Stimulated activated CD4-positive, alpha-beta T cell treated with anti-CD3 and anti-CD28 coated beads, TNF-alpha, amount 100 ng/mL, for 24 hours (primary cell): ENCODE results near the gene DNAH7.
"Not testable (repeated sequence)": the region's sequence is repeated elsewhere in the genome, so short reads cannot be mapped to it uniquely, and the experiment has no call there.

Experiments
- DNase-seq, 3 experiments: peaks; one replicate each; pipeline ENCODE4 v3.0.0-alpha.2; 2020; ENCODE audit warnings: low read depth in 3 of 3

The DNAH7 gene

GRCh38 chr2:196068271-196069209 is at the start of gene DNAH7:
Gene DNAH7, minus strand, starts transcription at chr2:196068837. Its CDS starts 126 bp downstream, at chr2:196068711.
- DNase-seq = peak; percentile 79 to 91 (median 85)

GRCh38 chr2:196117214-196117705 is 48.6 kb upstream of the DNAH7 start:
- no peak for DNase-seq

GRCh38 chr2:196113061-196113974 is 44.7 kb upstream of the DNAH7 start:
- DNase-seq = no peak

GRCh38 chr2:196112418-196113034 is 43.9 kb upstream of the DNAH7 start:
- no peak for DNase-seq

- DNase-seq = no peak
These were observed 40.0 kb upstream of the DNAH7 start for GRCh38 chr2:196108604-196109003.

- no peak for DNase-seq
These were observed 37.3 kb upstream of the DNAH7 start for GRCh38 chr2:196105951-196106350.

GRCh38 chr2:196104066-196104465 is 35.4 kb upstream of the DNAH7 start:
- DNase-seq = no peak

- no peak for DNase-seq
These were observed 35.0 kb upstream of the DNAH7 start for GRCh38 chr2:196103626-196104025.

GRCh38 chr2:196101325-196101991 is 32.8 kb upstream of the DNAH7 start:
- DNase-seq = peak in 2 of 3 experiments; percentile 4 to 54

GRCh38 chr2:196099916-196100315 is 31.3 kb upstream of the DNAH7 start:
- DNase-seq = no peak

GRCh38 chr2:196097864-196098660 is 29.4 kb upstream of the DNAH7 start:
- DNase-seq = no peak

- no peak for DNase-seq
These were observed 28.5 kb upstream of the DNAH7 start for GRCh38 chr2:196096982-196097745.

- no peak for DNase-seq
These were observed 27.6 kb upstream of the DNAH7 start for GRCh38 chr2:196096264-196096663.

- not testable (repeated sequence) for DNase-seq
These were observed 20.8 kb upstream of the DNAH7 start for GRCh38 chr2:196089448-196089847.

GRCh38 chr2:196088203-196088602 is 19.6 kb upstream of the DNAH7 start:
- DNase-seq = no peak

- no peak for DNase-seq
These were observed 18.1 kb upstream of the DNAH7 start for GRCh38 chr2:196086517-196087368.

- DNase-seq = no peak
These were observed 15.0 kb upstream of the DNAH7 start for GRCh38 chr2:196083601-196084000.

- DNase-seq = no peak
These were observed 11.9 kb upstream of the DNAH7 start for GRCh38 chr2:196080526-196080925.

GRCh38 chr2:196079052-196079451 is 10.4 kb upstream of the DNAH7 start:
- DNase-seq = no peak
